Right lobe of liver (tissue), 4 donors: Measurements from ENCODE around the gene CTNND1.

ENCODE experiments used
- CTCF ChIP-seq, 4 donors: fragments of 200-600 bp in 3 of 4; fragments of 450-650 bp in 1 of 4; IDR thresholded peaks; one replicate each; pipeline versions ENCODE4 v1.5.1 to v1.8.0; 2016 to 2022; ENCODE audit warnings: antibody characterized with exemption in 4 of 4, mild to moderate bottlenecking in 2 of 4
- POLR2A ChIP-seq: fragments of 450-650 bp; IDR thresholded peaks from one replicate; pipeline ENCODE4 v1.6.1; 2017; ENCODE audit warnings: antibody characterized with exemption, mild to moderate bottlenecking
- donor health status: DM: no; HTN: no; CAD: no.
- donor health status: DM: no; HTN: no; CAD: no.
- donor health status: DM: no; HTN: yes; CAD: no.

- no peak for TF ChIP-seq POLR2A
- TF ChIP-seq CTCF (IDR thresholded peaks at IDR 0.05), result no peak
Observed at GRCh38 chr11:57727185-57727584, 34.4 kb upstream of the CTNND1 start.
